ENCODE measurements around the gene LRBA. TPM values are rescaled to one million over a fixed set of nuclear protein-coding genes. Genes with fewer than 3 reads are reported as not detected.

LRBA gene
- total and polyA plus RNA-seq, 12 donors = 6.2 to 31.2 (median 23.9) TPM

DNA sequence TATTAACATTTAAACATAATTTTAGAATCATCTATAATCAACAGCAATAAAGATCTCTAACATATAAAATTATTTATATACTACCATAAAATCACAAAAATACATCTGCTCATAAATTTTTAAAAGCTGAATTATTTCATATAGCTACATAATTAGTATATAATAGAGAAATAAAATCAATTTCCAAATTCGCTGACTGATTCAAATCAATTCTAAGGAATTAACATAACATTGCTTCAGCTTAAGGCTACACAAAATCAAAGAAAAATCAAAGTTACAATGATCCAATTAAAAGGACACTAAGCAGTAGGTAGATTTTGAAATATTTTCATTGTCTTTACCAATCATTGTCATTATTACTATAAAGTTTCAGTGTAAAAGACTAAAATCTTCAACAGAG lies 194.7 kb downstream of the LRBA start:
- H3K4me3 ChIP-seq = no peak overlapping the region
- ATAC-seq = no peak
- no peak overlapping the region for H3K27ac ChIP-seq
- peaks cover 0 to 8% (median 0%) of the 10 kb centered on the region in 9 donors for H3K4me1 ChIP-seq
- peaks cover 0 to 25% (median 0%) of the 10 kb centered on the region in 9 donors for H3K36me3 ChIP-seq
- TF ChIP-seq CTCF (IDR thresholded peaks at IDR 0.05) = no peak
- H3K27me3 ChIP-seq = no peaks in the 10 kb centered on the region
- intact Hi-C loops (cut with DNase I) = no loop called here
- H3K9me3 ChIP-seq = peaks cover 0 to 8% (median 0%) of the 10 kb centered on the region in 11 donors
- 98% methylated on average over 1 of the region's 1 CpG for WGBS, 2 donors
- no peak for DNase-seq

DNA sequence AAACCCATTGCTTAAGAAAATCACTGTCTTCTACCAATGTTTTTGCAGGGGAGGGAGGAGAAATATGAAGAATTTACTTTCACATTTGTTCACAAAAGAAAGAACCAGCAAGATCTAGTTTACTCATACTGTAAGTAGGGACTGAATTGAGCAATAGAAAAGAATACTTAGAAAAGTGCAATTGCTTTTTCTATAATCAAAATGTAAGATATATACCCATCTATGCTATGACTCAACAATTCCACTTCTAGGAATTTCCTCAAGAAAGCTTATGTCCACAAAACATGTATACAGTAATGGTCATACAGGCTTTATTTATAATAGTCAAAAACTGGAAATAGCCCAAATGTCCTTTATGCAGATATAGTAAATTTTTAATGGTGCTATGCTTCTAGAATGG lies 196.4 kb downstream of the LRBA start:
- ATAC-seq (no peak), DNase-seq (no peak)
- TF ChIP-seq CTCF (IDR thresholded peaks at IDR 0.05) = no peak
- H3K27me3 ChIP-seq = no peaks in the 10 kb centered on the region
- H3K4me1 ChIP-seq = peaks cover 0 to 8% (median 0%) of the 10 kb centered on the region in 9 donors
- no peak overlapping the region for H3K4me3 ChIP-seq
- H3K36me3 ChIP-seq = peaks cover 0 to 7% (median 0%) of the 10 kb centered on the region in 9 donors
- peaks cover 0 to 3% (median 0%) of the 10 kb centered on the region in 11 donors for H3K9me3 ChIP-seq
- intact Hi-C loops (cut with DNase I) = no loop called here
- H3K27ac ChIP-seq = no peak overlapping the region

GRCh38 chr4:150817804-150818528 lies 197.1 kb downstream of the LRBA start:
- Histone ChIP-seq H3K36me3 (peaks cover 0 to 7% (median 0%) of the 10 kb centered on the region in 9 donors), H3K27ac (no peak overlapping the region), H3K4me3 (no peak overlapping the region), H3K4me1 (peaks cover 0 to 8% (median 0%) of the 10 kb centered on the region in 9 donors), H3K9me3 (peaks cover 0 to 3% (median 0%) of the 10 kb centered on the region in 11 donors), H3K27me3 (no peaks in the 10 kb centered on the region)
- TF ChIP-seq CTCF (IDR thresholded peaks at IDR 0.05) = no peak
- intact Hi-C loops (cut with DNase I) = no loop called here
- DNase-seq = no peak
- ATAC-seq = no peak
- WGBS, 2 donors = 90 to 97% methylated on average over 3 of the region's 3 CpGs

- intact Hi-C loops (cut with DNase I) = no loop called here
- no peak for DNase-seq
- Histone ChIP-seq H3K4me1 (peaks cover 0 to 7% (median 0%) of the 10 kb centered on the region in 9 donors), H3K9me3 (peaks cover 0 to 3% (median 0%) of the 10 kb centered on the region in 11 donors), H3K27ac (no peak overlapping the region), H3K27me3 (no peaks in the 10 kb centered on the region), H3K4me3 (no peak overlapping the region), H3K36me3 (peaks cover 0 to 7% (median 0%) of the 10 kb centered on the region in 9 donors)
- no peak for TF ChIP-seq CTCF (IDR thresholded peaks at IDR 0.05)
- ATAC-seq = no peak
- 98% methylated on average over 1 of the region's 1 CpG for WGBS, 2 donors
Measured at GRCh38 chr4:150817017-150817416, 198.1 kb downstream of the LRBA start.
